Natural killer cell (primary cell): ENCODE data around the gene MLN. TPM values are rescaled to one million over a fixed set of nuclear protein-coding genes. Genes with fewer than 3 reads are reported as not detected.

Experiments
- ATAC-seq, 3 donors: fragments of 150-1000 bp in 2 of 3; fragments of 200-7000 bp in 1 of 3; cut with Tn5 transposase; 1 replicate in 1 of 3; 2 replicates in 2 of 3; pipeline ENCODE4 v1.10.0; 2021; ENCODE audit warnings: mild to moderate bottlenecking in 2 of 3, moderate library complexity in 2 of 3
- DNase-seq, 2 donors: peaks; one replicate each; pipeline versions ENCODE4 v3.0.0 to v3.0.0-alpha.2; 2013 to 2021; ENCODE audit warnings: mixed read lengths in 1 of 2
- H3K27ac ChIP-seq: one replicate; pipeline ENCODE4 v1.5.1; 2013; ENCODE audit warnings: mild to moderate bottlenecking, low read length
- H3K27me3 ChIP-seq: one replicate; pipeline ENCODE4 v1.6.1; 2013; ENCODE audit warnings: low read length; ENCODE audit not compliant: control insufficient read depth, insufficient read depth
- H3K36me3 ChIP-seq: one replicate; pipeline ENCODE4 v1.6.1; 2013; ENCODE audit warnings: low read length; ENCODE audit not compliant: control insufficient read depth, insufficient read depth
- H3K4me1 ChIP-seq: one replicate; pipeline ENCODE4 v1.6.1; 2013; ENCODE audit warnings: low read length; ENCODE audit not compliant: control insufficient read depth, insufficient read depth
- H3K4me3 ChIP-seq: one replicate; pipeline ENCODE4 v1.5.1; 2013; ENCODE audit warnings: low read length
- H3K9me3 ChIP-seq: one replicate; pipeline ENCODE4 v1.6.1; 2013; ENCODE audit warnings: low read length; ENCODE audit not compliant: control insufficient read depth, insufficient read depth
- H3K27ac Mint-ChIP-seq, 2 donors: one replicate each; pipeline ENCODE4 v1.8.0; 2022; ENCODE audit warnings: mild to moderate bottlenecking in 2 of 2, mixed read lengths in 2 of 2, moderate library complexity in 1 of 2
- H3K27me3 Mint-ChIP-seq, 2 donors: one replicate each; pipeline ENCODE4 v1.8.0; 2022; ENCODE audit warnings: low read depth in 2 of 2, mixed read lengths in 2 of 2
- H3K36me3 Mint-ChIP-seq: one replicate; pipeline ENCODE4 v1.8.0; 2022; ENCODE audit warnings: mixed read lengths
- H3K4me1 Mint-ChIP-seq, 2 donors: one replicate each; pipeline ENCODE4 v1.8.0; 2022; ENCODE audit warnings: mixed read lengths in 2 of 2
- H3K4me3 Mint-ChIP-seq: one replicate; pipeline ENCODE4 v1.8.0; 2022; ENCODE audit warnings: mild to moderate bottlenecking, moderate library complexity, mixed read lengths
- H3K9me3 Mint-ChIP-seq, 2 donors: one replicate each; pipeline ENCODE4 v1.8.0; 2022; ENCODE audit warnings: mixed read lengths in 2 of 2
- CTCF ChIP-seq: fragments of 200-600 bp; IDR thresholded peaks from one replicate; pipeline ENCODE4 v1.8.0; 2022; ENCODE audit warnings: antibody characterized with exemption
- WGBS: methylation state at CpG from one replicate; pipeline ENCODE4 v1.1.7; 2013; ENCODE audit warnings: missing lambda C conversion rate; ENCODE audit not compliant: insufficient coverage; 5-methylcytosine and 5-hydroxymethylcytosine counted together
- intact Hi-C: fragments of 100-400 bp; cut with micrococcal nuclease; formaldehyde crosslinking; loops from one replicate; pipeline ENCODE4 v1.14.2; 2022
- total RNA-seq, 4 donors: library from RNA; stranded (reverse); fragments of 120-200 nt in 1 of 4; gene quantifications; one replicate each; pipeline versions ENCODE4 v1.2.3 to v1.2.4, GENCODE V29; 2013 to 2022

MLN gene
- total RNA-seq, 3 donors from 2014 or later (not counting 1 experiment from before 2014, with no cell fraction given), result not detected

- 86% methylated on average over 2 of the region's 2 CpGs for WGBS
- Mint-ChIP-seq H3K36me3 (no peaks in the 10 kb centered on the region), H3K9me3 (no peaks in the 10 kb centered on the region), H3K27ac (no peak overlapping the region), H3K4me1 (no peaks in the 10 kb centered on the region), H3K4me3 (no peak overlapping the region), H3K27me3 (peaks cover 22 to 46% of the 10 kb centered on the region in 2 donors)
- Histone ChIP-seq H3K4me3 (no peak overlapping the region), H3K27me3 (peaks cover 2% of the 10 kb centered on the region), H3K9me3 (no peaks in the 10 kb centered on the region), H3K27ac (no peak overlapping the region), H3K4me1 (no peaks in the 10 kb centered on the region), H3K36me3 (no peaks in the 10 kb centered on the region)
- DNase-seq (no peak), ATAC-seq (no peak)
- intact Hi-C loops, result no loop called here
- TF ChIP-seq CTCF, result no peak
These were observed 20.0 kb upstream of the MLN start for GRCh38 chr6:33823806-33824205.

- Mint-ChIP-seq H3K36me3 (no peaks in the 10 kb centered on the region), H3K9me3 (no peaks in the 10 kb centered on the region), H3K4me3 (no peak overlapping the region), H3K27ac (no peak overlapping the region), H3K27me3 (peaks cover 24 to 41% of the 10 kb centered on the region in 2 donors), H3K4me1 (no peaks in the 10 kb centered on the region)
- no peak for DNase-seq
- no peak for ATAC-seq
- Histone ChIP-seq H3K27me3 (peaks cover 2% of the 10 kb centered on the region), H3K4me3 (no peak overlapping the region), H3K9me3 (no peaks in the 10 kb centered on the region), H3K4me1 (no peaks in the 10 kb centered on the region), H3K36me3 (no peaks in the 10 kb centered on the region), H3K27ac (no peak overlapping the region)
- 85% methylated on average over 10 of the region's 10 CpGs for WGBS
- intact Hi-C loops, result no loop called here
- no peak for TF ChIP-seq CTCF
These were observed 19.0 kb upstream of the MLN start for GRCh38 chr6:33822575-33823395.

GRCh38 chr6:33820784-33821520 is 17.1 kb upstream of the MLN start:
- DNase-seq (no peak), ATAC-seq (no peak)
- H3K9me3 ChIP-seq, result no peaks in the 10 kb centered on the region
- no peaks in the 10 kb centered on the region for H3K36me3 ChIP-seq
- H3K27me3 ChIP-seq, result peaks cover 4% of the 10 kb centered on the region
- peaks cover 25 to 39% of the 10 kb centered on the region in 2 donors for H3K27me3 Mint-ChIP-seq
- H3K9me3 Mint-ChIP-seq, result no peaks in the 10 kb centered on the region
- no peaks in the 10 kb centered on the region for H3K36me3 Mint-ChIP-seq
- 42% methylated on average over 5 of the region's 7 CpGs for WGBS
- H3K4me1 Mint-ChIP-seq, result no peaks in the 10 kb centered on the region
- no peak overlapping the region for H3K27ac Mint-ChIP-seq
- no peak overlapping the region for H3K4me3 ChIP-seq
- H3K4me1 ChIP-seq, result no peaks in the 10 kb centered on the region
- TF ChIP-seq CTCF, result no peak
- no peak overlapping the region for H3K27ac ChIP-seq
- no peak overlapping the region for H3K4me3 Mint-ChIP-seq
- intact Hi-C loops, result no loop called here
